ENCODE results near the gene FEZF2. TPM values are rescaled to one million over a fixed set of nuclear protein-coding genes. Genes with fewer than 3 reads are reported as not detected.

FEZF2 gene
- total RNA-seq, 2 experiments from 2014 or later, result not detected

- POLR2A ChIA-PET, result no interaction called here
Observed at GRCh38 chr3:62369476-62369743, 3.9 kb downstream of the FEZF2 start.

GRCh38 chr3:62368705-62369475 is 4.5 kb downstream of the FEZF2 start:
- H3K4me3 Mint-ChIP-seq, result no peak overlapping the region
- H3K27me3 Mint-ChIP-seq, result peaks cover 88% of the 10 kb centered on the region
- POLR2A ChIA-PET, result no interaction called here
- H3K4me1 Mint-ChIP-seq, result no peaks in the 10 kb centered on the region
- peaks cover 3% of the 10 kb centered on the region for H3K36me3 Mint-ChIP-seq (ENCODE audit: low read depth)
- peaks cover 3% of the 10 kb centered on the region for H3K9me3 Mint-ChIP-seq
- no peak for DNase-seq
- peak overlapping the region; percentile 14 for H3K27ac Mint-ChIP-seq
- CTCF ChIA-PET, result interaction anchor here (1.7 kb wide), 1 partner anchor 12 kb away, joined by 4 read pairs; no protein-coding TSS in a partner anchor

More at GRCh38 chr3:62369476-62369743, 3.9 kb downstream of the FEZF2 start:
- Mint-ChIP-seq H3K27ac (peak overlapping the region; percentile 68), H3K36me3 (ENCODE audit: low read depth) (peaks cover 3% of the 10 kb centered on the region), H3K4me1 (no peaks in the 10 kb centered on the region), H3K9me3 (peaks cover 3% of the 10 kb centered on the region), H3K27me3 (peaks cover 89% of the 10 kb centered on the region), H3K4me3 (no peak overlapping the region)
- CTCF ChIA-PET, result interaction anchor here (1.7 kb wide), 1 partner anchor 12 kb away, joined by 4 read pairs; no protein-coding TSS in a partner anchor
- no peak for DNase-seq

GRCh38 chr3:62368290-62368704 is 5.1 kb downstream of the FEZF2 start:
- no peak for DNase-seq
- H3K36me3 Mint-ChIP-seq (ENCODE audit: low read depth), result peaks cover 3% of the 10 kb centered on the region
- no peaks in the 10 kb centered on the region for H3K4me1 Mint-ChIP-seq
- peaks cover 82% of the 10 kb centered on the region for H3K27me3 Mint-ChIP-seq
- H3K27ac Mint-ChIP-seq, result peak overlapping the region; percentile 14
- POLR2A ChIA-PET, result no interaction called here
- CTCF ChIA-PET, result interaction anchor here (1.2 kb wide), 1 partner anchor 22 kb away, joined by 3 read pairs; no protein-coding TSS in a partner anchor
- H3K9me3 Mint-ChIP-seq, result peaks cover 3% of the 10 kb centered on the region
- no peak overlapping the region for H3K4me3 Mint-ChIP-seq

- Mint-ChIP-seq H3K27me3 (peaks cover 78% of the 10 kb centered on the region), H3K27ac (no peak overlapping the region), H3K4me3 (peak overlapping the region; percentile 25), H3K9me3 (peaks cover 3% of the 10 kb centered on the region), H3K36me3 (ENCODE audit: low read depth) (peaks cover 3% of the 10 kb centered on the region), H3K4me1 (no peaks in the 10 kb centered on the region)
- POLR2A ChIA-PET, result no interaction called here
- DNase-seq, result no peak
- CTCF ChIA-PET, result interaction anchor here (1.2 kb wide), 1 partner anchor 21 kb away, joined by 3 read pairs; no protein-coding TSS in a partner anchor
Observed at GRCh38 chr3:62367763-62368195, 5.6 kb downstream of the FEZF2 start.

- Mint-ChIP-seq H3K27me3 (peaks cover 67% of the 10 kb centered on the region), H3K4me3 (no peak overlapping the region), H3K9me3 (peaks cover 3% of the 10 kb centered on the region), H3K36me3 (ENCODE audit: low read depth) (peaks cover 3% of the 10 kb centered on the region), H3K4me1 (no peaks in the 10 kb centered on the region), H3K27ac (no peak overlapping the region)
- POLR2A ChIA-PET, result no interaction called here
- CTCF ChIA-PET, result interaction anchor here (0.6 kb wide), 1 partner anchor 297 kb away, joined by 3 read pairs; no protein-coding TSS in a partner anchor
- DNase-seq, result no peak
Observed at GRCh38 chr3:62366126-62366484, 7.2 kb downstream of the FEZF2 start.

- H3K27me3 Mint-ChIP-seq, result peaks cover 61% of the 10 kb centered on the region
Observed at GRCh38 chr3:62365391-62366125, 7.8 kb downstream of the FEZF2 start.

GRCh38 chr3:62364191-62364590 is 9.2 kb downstream of the FEZF2 start:
- Mint-ChIP-seq H3K36me3 (ENCODE audit: low read depth) (no peaks in the 10 kb centered on the region), H3K4me3 (no peak overlapping the region), H3K27ac (no peak overlapping the region), H3K9me3 (no peaks in the 10 kb centered on the region), H3K4me1 (no peaks in the 10 kb centered on the region), H3K27me3 (peaks cover 48% of the 10 kb centered on the region)
- POLR2A ChIA-PET, result no interaction called here
- CTCF ChIA-PET, result no interaction called here
- DNase-seq, result no peak

More at GRCh38 chr3:62365391-62366125, 7.8 kb downstream of the FEZF2 start:
- DNase-seq, result no peak
- Mint-ChIP-seq H3K4me3 (no peak overlapping the region), H3K9me3 (peaks cover 3% of the 10 kb centered on the region), H3K27ac (peak overlapping the region; percentile 21), H3K4me1 (no peaks in the 10 kb centered on the region), H3K36me3 (ENCODE audit: low read depth) (peaks cover under 1% of the 10 kb centered on the region)
- ChIA-PET POLR2A (no interaction called here), CTCF (no interaction called here)

- ChIA-PET POLR2A (no interaction called here), CTCF (no interaction called here)
- no peaks in the 10 kb centered on the region for H3K9me3 Mint-ChIP-seq
- no peaks in the 10 kb centered on the region for H3K4me1 Mint-ChIP-seq
- H3K36me3 Mint-ChIP-seq (ENCODE audit: low read depth), result no peaks in the 10 kb centered on the region
- H3K27ac Mint-ChIP-seq, result no peak overlapping the region
- no peak for DNase-seq
- H3K27me3 Mint-ChIP-seq, result peaks cover 40% of the 10 kb centered on the region
- no peak overlapping the region for H3K4me3 Mint-ChIP-seq
Observed at GRCh38 chr3:62363275-62363674, 10.1 kb downstream of the FEZF2 start.

- no peaks in the 10 kb centered on the region for H3K4me1 Mint-ChIP-seq
- no peak for DNase-seq
- no peak overlapping the region for H3K4me3 Mint-ChIP-seq
- H3K36me3 Mint-ChIP-seq (ENCODE audit: low read depth), result no peaks in the 10 kb centered on the region
- ChIA-PET POLR2A (no interaction called here), CTCF (no interaction called here)
- H3K9me3 Mint-ChIP-seq, result no peaks in the 10 kb centered on the region
- peaks cover 26% of the 10 kb centered on the region for H3K27me3 Mint-ChIP-seq
- H3K27ac Mint-ChIP-seq, result no peak overlapping the region
Observed at GRCh38 chr3:62361824-62362223, 11.5 kb downstream of the FEZF2 start.

GRCh38 chr3:62361261-62361660 is 12.1 kb downstream of the FEZF2 start:
- Mint-ChIP-seq H3K27me3 (peaks cover 21% of the 10 kb centered on the region), H3K27ac (no peak overlapping the region), H3K4me3 (no peak overlapping the region), H3K9me3 (no peaks in the 10 kb centered on the region), H3K4me1 (no peaks in the 10 kb centered on the region), H3K36me3 (ENCODE audit: low read depth) (no peaks in the 10 kb centered on the region)
- ChIA-PET CTCF (interaction anchor here (0.6 kb wide), 1 partner anchor 494 kb away, joined by 4 read pairs; no protein-coding TSS in a partner anchor), POLR2A (no interaction called here)
- DNase-seq, result no peak

- Mint-ChIP-seq H3K9me3 (no peaks in the 10 kb centered on the region), H3K36me3 (ENCODE audit: low read depth) (no peaks in the 10 kb centered on the region), H3K4me1 (no peaks in the 10 kb centered on the region), H3K4me3 (no peak overlapping the region), H3K27ac (no peak overlapping the region), H3K27me3 (peaks cover 5% of the 10 kb centered on the region)
- ChIA-PET CTCF (no interaction called here), POLR2A (no interaction called here)
- DNase-seq, result no peak
Observed at GRCh38 chr3:62359531-62359930, 13.8 kb downstream of the FEZF2 start.

GRCh38 chr3:62356356-62356755 is 17.0 kb downstream of the FEZF2 start:
- H3K36me3 Mint-ChIP-seq (ENCODE audit: low read depth), result no peaks in the 10 kb centered on the region
- CTCF ChIA-PET, result no interaction called here
- H3K4me1 Mint-ChIP-seq, result no peaks in the 10 kb centered on the region
- no peaks in the 10 kb centered on the region for H3K9me3 Mint-ChIP-seq
- H3K4me3 Mint-ChIP-seq, result no peak overlapping the region
- POLR2A ChIA-PET, result no interaction called here
- peaks cover 3% of the 10 kb centered on the region for H3K27me3 Mint-ChIP-seq
- no peak for DNase-seq
- H3K27ac Mint-ChIP-seq, result no peak overlapping the region

GRCh38 chr3:62355703-62356102 is 17.6 kb downstream of the FEZF2 start:
- Mint-ChIP-seq H3K4me1 (no peaks in the 10 kb centered on the region), H3K4me3 (no peak overlapping the region), H3K27ac (no peak overlapping the region), H3K36me3 (ENCODE audit: low read depth) (no peaks in the 10 kb centered on the region), H3K27me3 (peaks cover 6% of the 10 kb centered on the region), H3K9me3 (no peaks in the 10 kb centered on the region)
- DNase-seq, result no peak
- POLR2A ChIA-PET, result no interaction called here
- CTCF ChIA-PET, result no interaction called here

Data from activated CD4-positive, alpha-beta T cell treated with anti-CD3 and anti-CD28 coated beads, Interleukin-2, amount 10 ng/mL, durations not matched to agents 7 days and 5 days (primary cell).